IMR-90 (cell line): ENCODE measurements around the gene TP53AIP1. TPM values are rescaled to one million over a fixed set of nuclear protein-coding genes. Genes with fewer than 3 reads are reported as not detected.
"Not testable (repeated sequence)": the region's sequence is repeated elsewhere in the genome, so short reads cannot be mapped to it uniquely, and the experiment has no call there.

ENCODE experiments used
- ATAC-seq: fragments of 200-7000 bp; cut with Tn5 transposase; 2 replicates; pipeline ENCODE4 v1.9.1; 2020; ENCODE audit warnings: low read depth, mild to moderate bottlenecking, moderate library complexity
- BruUV-seq: library from RNA; stranded (reverse); fragments of 400-500 nt; replicated peaks from 2 replicates; lab custom pipeline; 2021; lab: Mats Ljungman, UMichigan
- CTCF ChIA-PET: fragments of 300-600 bp; formaldehyde crosslinking; extraction: SDS; loops from one replicate; lab custom pipeline; 2021; ENCODE audit warnings: antibody characterized with exemption; lab: Yijun Ruan, JAX
- POLR2A ChIA-PET: fragments of 300-600 bp; sonication (Branson Sonifier 250); formaldehyde crosslinking; loops from one replicate; lab custom pipeline; 2022; ENCODE audit warnings: antibody characterized with exemption; ENCODE audit not compliant: unreplicated experiment; lab: Charles Lee
- DNase-seq: peaks from one replicate; pipeline ENCODE4 v3.0.0; 2013
- H2AFZ ChIP-seq: replicated peaks from 2 replicates; pipeline ENCODE3; 2013; ENCODE audit warnings: low read length, mild to moderate bottlenecking; ENCODE audit not compliant: poor library complexity
- H2AK5ac ChIP-seq: 2 replicates; pipeline ENCODE4 v1.6.1; 2013; ENCODE audit warnings: low read depth, low read length, inconsistent platforms
- H2AK9ac ChIP-seq: replicated peaks from 2 replicates; pipeline ENCODE3; 2013; ENCODE audit warnings: mild to moderate bottlenecking, low read depth, low read length, moderate library complexity; ENCODE audit not compliant: poor library complexity
- H2BK120ac ChIP-seq: 2 replicates; pipeline ENCODE4 v1.6.1; 2013; ENCODE audit warnings: low read depth, low read length, inconsistent platforms
- H2BK15ac ChIP-seq: 3 replicates; pipeline ENCODE4 v1.6.1; 2013; ENCODE audit warnings: low read depth, low read length, inconsistent platforms
- H2BK20ac ChIP-seq: 2 replicates; pipeline ENCODE4 v1.6.1; 2013; ENCODE audit warnings: low read depth, mild to moderate bottlenecking, inconsistent platforms, low read length, moderate library complexity
- H2BK5ac ChIP-seq: 2 replicates; pipeline ENCODE4 v1.6.1; 2013; ENCODE audit warnings: mild to moderate bottlenecking, low read depth, low read length, inconsistent platforms; ENCODE audit not compliant: poor library complexity, severe bottlenecking
- H3K14ac ChIP-seq: replicated peaks from 2 replicates; pipeline ENCODE4 v1.6.1; 2013; ENCODE audit warnings: low read depth, low read length, inconsistent platforms
- H3K18ac ChIP-seq: 2 replicates; pipeline ENCODE4 v1.6.1; 2013; ENCODE audit warnings: low read depth, low read length, control low read depth
- H3K23ac ChIP-seq: 2 replicates; pipeline ENCODE4 v1.6.1; 2013; ENCODE audit warnings: low read depth, low read length, inconsistent platforms
- H3K27ac ChIP-seq: 2 replicates; pipeline ENCODE4 v1.5.1; 2013; ENCODE audit warnings: mild to moderate bottlenecking, control low read depth, low read length; ENCODE audit not compliant: insufficient read depth
- H3K27me3 ChIP-seq: 2 replicates; pipeline ENCODE4 v1.6.1; 2013; ENCODE audit warnings: low read length; ENCODE audit not compliant: control insufficient read depth, insufficient read depth
- H3K36me3 ChIP-seq: 2 replicates; pipeline ENCODE4 v1.6.1; 2013; ENCODE audit warnings: low read length, mixed read lengths; ENCODE audit not compliant: control insufficient read depth, insufficient read depth
- H3K4ac ChIP-seq: 2 replicates; pipeline ENCODE4 v1.6.1; 2013; ENCODE audit warnings: low read depth, low read length, inconsistent platforms
- H3K4me1 ChIP-seq: 2 replicates; pipeline ENCODE4 v1.6.1; 2013; ENCODE audit warnings: low read length, mixed read lengths; ENCODE audit not compliant: control insufficient read depth, insufficient read depth
- H3K4me2 ChIP-seq: 2 replicates; pipeline ENCODE4 v1.6.1; 2013; ENCODE audit warnings: low read depth, mild to moderate bottlenecking, control low read depth, low read length, moderate library complexity
- H3K4me3 ChIP-seq: 2 replicates; pipeline ENCODE4 v1.5.1; 2013; ENCODE audit warnings: low read depth, mild to moderate bottlenecking, control low read depth, low read length, moderate library complexity; ENCODE audit not compliant: insufficient read depth
- H3K56ac ChIP-seq: 2 replicates; pipeline ENCODE4 v1.6.1; 2013; ENCODE audit warnings: low read length, inconsistent platforms; ENCODE audit not compliant: insufficient read depth; ENCODE audit errors: extremely low read depth
- H3K79me1 ChIP-seq, 2 experiments: 2 replicates each; pipeline ENCODE4 v1.6.1; 2013; ENCODE audit warnings: low read length in 2 of 2, inconsistent platforms in 1 of 2, low read depth in 1 of 2
- H3K9ac ChIP-seq: 2 replicates; pipeline ENCODE4 v1.6.1; 2013; ENCODE audit warnings: low read depth, low read length, control low read depth
- H3K9me1 ChIP-seq: 2 replicates; pipeline ENCODE4 v1.6.1; 2013; ENCODE audit warnings: low read length, inconsistent platforms; ENCODE audit not compliant: insufficient read depth
- H3K9me3 ChIP-seq: 2 replicates; pipeline ENCODE4 v1.6.1; 2013; ENCODE audit warnings: low read length; ENCODE audit not compliant: control insufficient read depth, insufficient read depth
- H4K20me1 ChIP-seq: 2 replicates; pipeline ENCODE4 v1.6.1; 2013; ENCODE audit warnings: low read length, inconsistent platforms; ENCODE audit not compliant: insufficient read depth
- H4K5ac ChIP-seq: 2 replicates; pipeline ENCODE4 v1.6.1; 2013; ENCODE audit warnings: mild to moderate bottlenecking, low read depth, low read length, control low read depth
- H4K8ac ChIP-seq, 2 experiments: 2 replicates each; pipeline ENCODE4 v1.6.1; 2013; ENCODE audit warnings: low read depth in 2 of 2, low read length in 2 of 2, control low read depth in 1 of 2, inconsistent platforms in 1 of 2
- H4K91ac ChIP-seq: 2 replicates; pipeline ENCODE4 v1.6.1; 2013; ENCODE audit warnings: low read depth, low read length, inconsistent platforms; ENCODE audit not compliant: insufficient read depth
- WGBS, 2 experiments: methylation state at CpG; one replicate each; pipeline versions ENCODE4 v1.1.5 to v1.1.7; 2013; ENCODE audit warnings: missing lambda C conversion rate in 2 of 2; ENCODE audit not compliant: insufficient read length in 1 of 2; ENCODE audit errors: extremely low coverage in 2 of 2; 5-methylcytosine and 5-hydroxymethylcytosine counted together
- dilution Hi-C: fragments of 300-500 bp; cut with HindIII; formaldehyde crosslinking; loops from one replicate; pipeline ENCODE4 v1.14.3; 2018; ENCODE audit warnings: low sequenced_read_pairs; ENCODE audit not compliant: unreplicated experiment
- in situ Hi-C: fragments of 300-500 bp; cut with MboI; formaldehyde crosslinking; loops from 3 replicates; pipeline ENCODE4 v1.14.3; 2019; ENCODE audit warnings: low sequenced_read_pairs, inconsistent platforms, mixed read lengths
- intact Hi-C: fragments of 100-400 bp; cut with micrococcal nuclease; formaldehyde crosslinking; loops from 2 replicates; pipeline ENCODE4 v1.10.0; 2022
- polyA plus RNA-seq, 3 experiments: library from polyadenylated mRNA; depleted of rRNA; stranded (reverse); fragments of >200 nt; gene quantifications; 2 replicates each; pipeline ENCODE4 v1.2.3, GENCODE V29; 2012; ENCODE audit warnings: low replicate concordance in 1 of 3
- total RNA-seq: library from RNA; depleted of rRNA; stranded (reverse); fragments of >200 nt; gene quantifications from 2 replicates; pipeline ENCODE4 v1.2.3, GENCODE V29; 2012

TP53AIP1 gene
- total and polyA plus RNA-seq, 2 of the 4 experiments (the other 2 are of a cell fraction) = not detected

GRCh38 chr11:128919635-128920034, 23.0 kb downstream of the TP53AIP1 start:
- POLR2A ChIA-PET = not testable (repeated sequence)

More at GRCh38 chr11:128919635-128920034, 23.0 kb downstream of the TP53AIP1 start:
- H3K36me3 ChIP-seq, DNase-seq, H2AK9ac ChIP-seq, H3K14ac ChIP-seq, H3K18ac ChIP-seq, H4K8ac ChIP-seq, H2BK5ac ChIP-seq, H2BK20ac ChIP-seq, H2AK5ac ChIP-seq, H3K79me1 ChIP-seq, intact Hi-C loops, H4K5ac ChIP-seq, H3K9ac ChIP-seq, in situ Hi-C loops, H3K9me3 ChIP-seq, dilution Hi-C loops, H3K56ac ChIP-seq, BruUV-seq, H3K23ac ChIP-seq, H3K4me3 ChIP-seq, CTCF ChIA-PET, H4K20me1 ChIP-seq, H3K4ac ChIP-seq, H2BK120ac ChIP-seq, H3K27ac ChIP-seq, H3K4me2 ChIP-seq, H2AFZ ChIP-seq, H3K9me1 ChIP-seq, H2BK15ac ChIP-seq, ATAC-seq, H3K4me1 ChIP-seq, H4K91ac ChIP-seq: not testable (repeated sequence)
- 100% methylated on average over 1 of the region's 7 CpGs; no CpG with 5 or more reads in 1 of the 2 experiments for WGBS, 2 experiments
- peaks cover 40% of the 10 kb centered on the region for H3K27me3 ChIP-seq
